HG02798 (cell line): ENCODE data around the gene ZNF436.
A peak's percentile ranks its signal among the peaks of the same experiment; 100 is the strongest.

ENCODE experiments used
- ATAC-seq: cut with Tn5 transposase; IDR thresholded peaks from one replicate; pipeline ENCODE4 v1.9.1; 2021; ENCODE audit warnings: mild to moderate bottlenecking; ENCODE audit not compliant: unreplicated experiment, poor library complexity

ZNF436 gene

DNA sequence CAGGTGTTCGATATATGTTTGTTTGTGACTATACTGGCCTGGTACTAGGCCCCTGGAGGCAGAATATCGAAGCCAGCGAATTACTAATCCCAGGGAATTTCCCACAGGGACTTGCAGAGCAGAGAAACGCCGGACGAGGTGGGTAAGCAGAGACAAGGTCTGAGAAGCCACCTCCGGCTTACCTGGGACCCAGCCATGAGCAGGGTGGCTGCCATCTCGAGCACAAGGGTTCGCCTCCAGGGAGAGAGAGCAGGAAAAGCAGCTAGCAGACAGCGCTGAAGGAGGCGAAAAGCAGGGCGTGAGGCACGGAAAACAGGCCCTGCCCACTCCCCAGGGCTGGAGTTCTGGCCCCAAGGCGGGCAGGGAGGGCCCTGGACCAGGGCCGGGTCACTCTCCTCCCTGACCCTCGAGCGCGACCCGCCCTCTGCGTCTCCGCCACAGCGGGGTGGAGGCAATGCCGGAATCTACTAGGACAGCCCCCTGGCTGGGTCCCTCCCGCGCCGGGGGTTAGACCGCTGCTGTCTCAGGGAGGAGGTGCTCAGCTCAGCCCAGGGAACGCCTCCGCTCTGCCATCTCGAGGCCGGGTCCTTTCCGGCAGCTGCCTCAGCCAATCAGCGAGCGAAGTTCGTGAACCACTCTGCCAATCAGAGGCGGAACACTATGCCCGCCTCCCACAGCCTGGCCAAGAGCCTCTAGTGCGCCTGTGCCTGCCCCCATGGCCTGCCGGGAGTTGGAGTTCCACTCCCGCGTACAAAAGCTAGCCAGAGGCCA, 1.7 kb downstream of the ZNF436 start:
- ATAC-seq: peak; percentile 92

DNA sequence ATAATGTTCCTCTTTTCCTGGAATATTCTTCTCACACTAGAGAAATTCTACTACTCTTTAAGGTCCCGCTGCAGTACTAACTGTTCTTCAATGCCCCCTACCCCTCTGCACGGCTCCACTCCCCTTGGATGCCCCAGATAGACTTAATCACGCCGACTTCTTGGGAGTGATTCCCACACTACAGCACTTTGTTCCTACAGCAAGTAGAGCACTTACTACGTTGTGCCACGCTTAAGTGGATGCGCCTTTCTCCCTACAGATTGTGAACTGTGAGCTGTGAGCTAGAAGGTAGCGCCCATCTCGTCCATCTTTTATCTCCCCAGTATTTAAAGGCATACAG, 2.2 kb downstream of the ZNF436 start:
- no peak for ATAC-seq

DNA sequence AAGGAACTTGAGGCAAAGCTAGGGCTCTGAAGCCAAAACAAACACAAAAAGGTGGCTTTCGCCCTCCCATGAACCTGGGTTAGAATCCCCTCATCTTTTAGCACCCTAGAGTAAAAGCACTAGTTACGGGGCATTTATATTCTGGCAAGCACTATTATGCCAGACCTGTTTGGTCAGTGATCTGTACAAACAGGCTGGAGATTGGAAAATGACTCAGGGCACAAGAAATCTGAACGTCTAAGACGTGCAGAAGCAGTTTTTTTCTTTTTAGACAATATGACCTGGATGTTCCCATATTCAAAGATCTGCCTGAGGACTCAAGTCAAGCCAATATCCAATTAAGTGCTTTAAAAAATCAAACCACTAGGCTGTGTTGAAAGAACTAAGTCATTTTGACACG, 3.0 kb downstream of the ZNF436 start:
- ATAC-seq: no peak

DNA sequence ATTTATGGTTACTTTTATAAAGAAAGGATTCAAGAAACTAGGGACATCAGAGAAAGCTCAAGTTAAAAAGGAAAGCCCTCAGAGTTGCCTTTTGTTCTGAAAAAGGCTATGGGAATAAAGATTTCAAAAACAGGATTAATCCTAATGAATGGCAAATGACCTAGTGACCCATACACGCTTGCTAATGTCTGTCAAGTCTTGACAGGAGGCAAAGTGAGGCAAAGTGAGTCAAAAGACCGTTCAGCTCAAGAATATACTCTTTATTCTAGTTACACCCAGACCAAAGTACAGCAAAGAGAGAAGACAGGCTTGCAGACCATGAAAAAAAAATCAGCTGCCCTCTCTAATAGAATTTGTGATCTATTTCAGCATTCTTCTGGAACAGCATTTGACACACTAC, 3.5 kb downstream of the ZNF436 start:
- ATAC-seq: no peak

DNA sequence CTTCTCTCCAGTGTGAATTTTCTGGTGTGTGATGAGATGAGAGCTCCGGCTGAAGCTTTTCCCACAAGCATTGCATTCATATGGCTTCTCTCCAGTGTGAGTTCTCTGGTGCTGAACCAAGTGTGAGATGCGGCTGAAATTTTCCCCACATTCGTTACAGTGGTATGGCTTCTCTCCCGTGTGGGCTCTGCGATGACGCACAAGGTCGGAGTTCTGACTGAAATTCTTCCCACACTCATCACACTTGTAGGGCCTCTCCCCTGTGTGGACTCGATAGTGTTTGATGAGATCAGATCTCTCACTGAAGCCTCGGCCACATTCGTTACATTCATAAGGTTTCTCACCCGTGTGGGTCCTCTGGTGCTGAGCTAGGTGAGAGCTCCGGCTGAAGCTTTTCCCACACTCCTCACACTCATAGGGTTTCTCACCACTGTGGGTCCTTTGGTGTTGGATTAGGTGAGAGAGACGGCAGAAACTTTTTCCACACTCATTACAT, 7.4 kb downstream of the ZNF436 start:
- ATAC-seq: no peak

DNA sequence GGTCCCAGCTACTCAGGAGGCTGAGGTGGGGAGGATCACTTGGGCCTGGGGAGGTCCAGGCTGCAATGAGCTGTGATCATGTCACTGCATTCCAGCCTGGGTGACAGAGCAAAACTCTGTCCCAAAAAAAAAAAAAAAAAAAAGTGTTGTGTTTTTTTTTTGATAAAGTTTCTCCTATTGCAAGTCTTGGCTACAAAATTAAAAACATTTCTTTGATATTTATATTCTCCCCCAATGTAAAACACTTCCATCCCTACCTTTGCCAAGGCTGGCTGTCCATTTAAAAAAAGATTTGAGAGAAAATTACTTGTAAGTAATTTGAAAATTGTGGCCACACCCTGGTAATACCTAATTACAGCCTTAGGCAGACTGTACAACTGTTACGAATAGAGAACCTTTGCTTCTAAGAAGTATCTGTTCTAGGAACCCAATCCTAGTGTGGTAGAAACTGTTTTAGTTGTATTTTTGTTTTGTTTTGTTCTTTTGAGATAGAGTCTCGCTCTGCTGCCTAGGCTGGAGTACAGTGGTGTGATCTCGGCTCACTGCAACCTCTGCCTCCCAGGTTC, 11.2 kb downstream of the ZNF436 start:
- ATAC-seq: no peak

DNA sequence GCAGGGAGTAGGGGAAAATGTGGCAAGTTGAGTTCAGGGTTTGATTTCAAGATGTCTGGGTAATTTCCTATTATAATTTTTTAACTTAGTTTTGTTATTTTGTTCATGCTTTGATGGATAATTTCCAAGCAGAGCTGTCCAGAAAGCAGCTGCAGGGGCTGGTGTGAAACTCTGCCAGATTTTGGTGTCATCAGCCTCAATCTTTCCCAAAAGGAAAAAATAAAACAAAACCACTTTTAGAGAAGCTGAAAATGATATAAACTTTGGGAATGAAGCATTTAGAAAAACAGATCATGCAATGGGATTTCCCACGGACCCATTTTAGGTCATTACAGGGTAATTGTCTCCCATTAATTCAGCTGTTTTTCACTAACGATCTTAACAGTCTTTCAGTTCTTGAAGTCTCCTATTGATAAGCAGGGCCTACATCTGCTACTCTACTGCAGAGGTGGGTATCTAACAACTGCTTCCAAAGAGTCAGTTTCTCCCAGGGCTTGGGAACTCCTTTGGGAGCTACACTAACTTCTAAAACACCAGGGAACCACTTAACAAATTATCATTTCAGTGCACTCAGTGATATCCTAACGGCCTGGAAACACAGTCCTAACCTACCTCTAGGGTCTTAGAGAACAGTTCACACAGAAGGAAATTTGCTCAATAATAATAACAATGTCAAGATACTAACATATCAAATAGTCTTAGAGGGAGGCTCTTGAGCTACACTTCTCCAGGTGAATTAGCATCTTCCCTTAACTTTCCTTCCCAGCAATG, 12.3 kb downstream of the ZNF436 start:
- no peak for ATAC-seq

DNA sequence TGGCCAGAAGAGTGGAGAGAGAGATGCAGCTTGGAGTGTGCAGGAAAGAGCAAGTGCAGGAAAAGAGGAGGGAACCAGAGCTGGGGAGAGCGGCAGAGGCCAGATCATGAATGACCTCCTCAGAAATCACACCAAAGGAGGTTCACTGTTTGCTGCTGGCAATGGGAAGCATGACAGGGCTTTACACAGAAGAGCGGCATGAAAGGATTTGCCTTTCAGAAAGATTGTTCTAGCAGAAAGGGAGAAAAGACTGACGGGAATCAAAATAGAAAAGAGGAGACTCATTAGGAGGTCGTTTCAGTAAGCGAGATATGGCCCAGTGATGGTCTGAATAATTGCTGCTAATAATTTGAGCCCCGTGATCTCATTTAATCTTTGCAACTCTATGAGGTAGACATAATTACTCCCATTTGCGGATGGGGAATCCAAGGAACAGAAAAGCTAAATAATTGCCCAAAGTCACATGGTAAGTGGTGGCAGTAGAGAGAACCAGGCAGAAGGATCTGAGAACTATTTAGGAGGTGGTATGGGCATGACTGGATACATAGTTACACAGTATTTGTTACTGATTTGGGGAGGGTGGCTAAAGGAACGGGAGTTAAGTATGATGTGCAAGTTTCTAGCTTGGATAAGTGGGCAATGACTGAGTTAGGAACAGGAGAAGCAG, 13.0 kb downstream of the ZNF436 start:
- ATAC-seq: no peak

DNA sequence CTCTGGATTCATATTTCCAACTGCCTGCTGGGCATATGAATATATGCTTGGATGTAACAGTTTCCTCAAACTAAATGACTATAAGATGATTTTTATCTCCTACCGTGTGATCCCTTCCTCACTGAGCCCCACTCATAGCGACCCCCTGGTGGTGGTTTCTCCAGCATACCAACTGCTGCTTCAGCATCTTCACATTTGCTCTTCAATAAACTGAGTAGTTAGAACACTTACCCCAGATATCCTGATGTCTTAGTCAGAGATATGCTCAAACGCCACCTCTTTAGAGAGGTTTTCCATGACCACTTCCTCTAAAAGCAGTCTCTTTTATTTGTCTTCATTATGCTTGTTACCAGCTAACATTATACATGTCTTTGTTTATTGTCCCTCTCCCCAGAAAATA, 15.4 kb downstream of the ZNF436 start:
- no peak for ATAC-seq

DNA sequence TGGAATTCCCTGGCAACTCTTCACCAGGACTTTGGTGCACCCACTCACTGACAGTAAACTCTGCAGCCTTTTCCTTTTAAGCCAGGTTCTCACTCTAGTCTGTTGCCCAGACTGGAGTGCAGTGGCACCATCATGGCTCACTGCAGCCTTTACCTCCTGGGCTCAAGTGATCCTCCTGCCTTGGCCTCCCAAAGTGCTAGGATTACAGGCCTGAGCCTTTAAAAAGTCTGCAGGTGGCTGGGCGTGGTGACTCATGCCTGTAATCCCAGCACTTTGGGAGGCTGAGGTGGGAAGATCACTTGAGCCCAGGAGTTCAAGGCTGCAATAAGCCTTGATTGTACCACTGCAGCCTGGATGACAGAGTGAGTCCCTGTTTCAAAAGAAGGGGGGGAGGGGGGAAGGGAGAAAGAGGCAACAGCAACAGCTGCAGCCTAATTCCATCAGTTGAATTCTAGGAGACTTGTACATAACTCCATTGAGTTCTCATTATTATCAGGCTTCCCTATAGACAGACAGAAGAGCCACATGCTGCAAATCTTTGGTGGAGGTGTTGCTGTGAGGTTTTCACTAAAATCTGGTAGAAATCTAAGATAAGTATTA, 17.4 kb downstream of the ZNF436 start:
- no peak for ATAC-seq

DNA sequence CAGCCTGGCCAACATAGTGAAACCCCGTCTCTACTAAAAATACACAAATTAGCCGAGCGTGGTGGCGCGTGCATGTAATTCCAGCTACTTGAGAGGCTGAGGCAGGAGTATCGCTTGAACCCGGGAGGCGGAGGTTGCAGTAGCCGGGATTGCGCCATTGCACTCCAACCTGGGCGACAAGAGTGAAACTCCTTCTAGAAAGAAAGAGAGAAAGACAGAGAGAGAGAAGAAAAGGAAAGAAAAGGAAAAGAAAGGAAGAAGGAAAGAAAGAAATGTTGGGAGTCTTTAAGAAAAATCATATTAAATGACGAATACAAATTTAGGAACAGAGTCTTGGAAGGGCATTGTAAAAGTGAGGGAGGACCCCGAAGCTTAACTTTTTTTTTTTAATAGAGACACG, 23.7 kb downstream of the ZNF436 start:
- ATAC-seq: no peak

DNA sequence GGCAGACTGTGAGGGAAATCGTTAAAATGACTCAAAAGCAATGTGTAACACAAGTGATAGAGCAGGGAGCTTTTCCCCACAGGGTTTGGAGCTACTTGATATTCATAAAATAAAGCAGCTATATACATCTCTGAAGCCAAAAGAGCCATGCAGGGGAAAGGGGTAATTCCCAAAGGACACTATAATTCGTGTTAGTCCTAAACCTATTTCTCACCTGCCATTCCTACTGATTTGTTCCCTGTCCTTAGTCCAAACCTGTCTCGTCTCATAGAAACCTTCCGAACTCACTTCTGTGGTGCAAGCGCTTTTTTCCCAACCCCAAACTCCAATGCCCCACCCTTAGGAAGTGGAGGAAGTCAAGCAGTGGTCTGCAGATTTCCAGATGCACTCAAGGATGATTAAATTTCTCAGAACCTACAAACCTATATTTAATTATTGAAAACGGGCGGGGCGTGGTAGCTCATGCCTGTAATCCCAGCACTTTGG, 24.6 kb downstream of the ZNF436 start:
- ATAC-seq: no peak

DNA sequence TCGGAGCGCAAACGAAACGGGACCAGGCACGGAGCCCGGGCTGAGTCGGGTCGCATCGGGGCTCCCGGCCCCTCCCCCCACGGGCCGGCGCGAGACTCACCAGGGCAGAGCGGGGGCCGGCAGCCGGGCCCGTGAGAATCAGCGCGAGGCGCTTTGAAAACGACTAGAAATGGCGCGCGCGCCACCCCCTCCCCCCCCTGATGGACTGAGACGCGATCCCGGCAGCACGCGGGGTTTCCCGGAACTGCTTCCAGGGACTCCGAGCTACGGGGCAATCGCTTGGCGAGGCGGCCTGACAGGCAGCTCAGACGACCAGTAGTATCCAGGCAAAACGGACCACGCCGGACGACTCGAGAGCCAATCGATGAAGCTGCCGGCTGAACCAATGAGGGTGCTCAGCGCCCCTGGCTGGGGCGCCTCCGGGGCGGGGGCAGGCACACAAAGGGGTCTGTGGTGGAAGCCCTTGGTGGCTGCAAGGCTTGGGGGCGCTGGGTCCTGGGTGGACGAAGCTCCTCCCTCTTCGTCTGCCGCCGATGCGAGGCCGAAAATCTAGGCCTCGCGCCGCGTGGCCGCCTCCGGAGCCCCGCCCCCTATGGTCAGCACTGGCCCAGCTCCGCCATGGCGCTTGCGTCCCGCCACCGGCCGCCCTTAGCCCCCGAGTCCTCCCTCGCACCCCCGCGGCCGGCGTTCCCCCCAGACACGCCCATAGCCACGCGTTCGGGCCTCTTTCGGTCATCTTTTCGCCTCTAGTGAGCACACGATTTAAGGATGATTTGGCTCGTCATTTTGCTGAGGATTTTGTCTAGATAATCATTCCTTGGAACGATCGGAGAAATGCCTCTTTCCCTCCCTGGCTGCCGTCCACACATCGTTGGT, 25.3 kb downstream of the ZNF436 start, which contains the start of gene HNRNPR:
Gene HNRNPR, minus strand, starts transcription at position 174 of the 876 bp plus-strand sequence. CDS start 3,276 bp downstream, outside the sequence.
- peak; percentile 94 for ATAC-seq

DNA sequence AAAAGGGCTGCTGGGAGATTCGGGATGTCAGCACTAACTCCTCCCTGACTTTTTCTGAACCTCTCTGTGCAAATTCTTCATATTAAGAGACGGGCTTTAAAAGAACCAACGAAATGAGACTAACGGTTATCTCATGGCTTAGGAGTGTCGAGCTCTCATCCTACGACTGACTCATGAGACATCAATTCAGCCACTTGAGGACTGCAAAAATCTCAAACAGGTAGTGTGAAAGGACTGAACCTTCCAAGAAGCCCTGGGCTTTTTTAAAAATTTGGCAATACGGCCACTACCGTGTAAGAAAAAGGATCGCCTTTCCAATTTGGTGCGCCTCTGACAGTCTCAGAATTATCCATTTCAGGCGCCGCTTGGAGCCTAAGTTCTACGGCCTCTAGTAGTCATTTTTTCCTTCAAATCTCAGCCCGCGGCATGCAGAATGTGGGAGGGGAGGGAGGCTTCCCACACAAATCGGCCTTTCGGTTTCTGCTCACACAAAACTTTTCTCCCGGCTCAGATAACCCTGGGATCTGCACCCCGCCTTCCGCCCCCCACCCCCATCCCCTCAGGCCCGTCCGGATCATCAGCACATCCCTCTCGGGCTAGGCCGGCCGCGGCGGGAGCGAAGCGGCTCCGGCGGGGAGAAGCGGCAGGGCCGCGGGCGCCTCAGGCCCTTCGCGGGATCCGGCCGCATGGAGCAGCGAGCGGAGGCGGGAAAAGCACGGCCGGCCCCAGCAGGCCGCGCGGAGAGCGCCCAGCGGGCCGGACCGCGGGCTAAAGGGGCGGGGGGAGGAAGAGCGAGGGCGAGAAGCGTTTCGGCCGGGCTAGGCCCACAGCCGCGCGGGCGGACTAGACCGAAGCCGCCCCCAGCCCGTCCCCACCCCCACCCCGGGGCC, 26.2 kb downstream of the ZNF436 start:
- no peak for ATAC-seq

DNA sequence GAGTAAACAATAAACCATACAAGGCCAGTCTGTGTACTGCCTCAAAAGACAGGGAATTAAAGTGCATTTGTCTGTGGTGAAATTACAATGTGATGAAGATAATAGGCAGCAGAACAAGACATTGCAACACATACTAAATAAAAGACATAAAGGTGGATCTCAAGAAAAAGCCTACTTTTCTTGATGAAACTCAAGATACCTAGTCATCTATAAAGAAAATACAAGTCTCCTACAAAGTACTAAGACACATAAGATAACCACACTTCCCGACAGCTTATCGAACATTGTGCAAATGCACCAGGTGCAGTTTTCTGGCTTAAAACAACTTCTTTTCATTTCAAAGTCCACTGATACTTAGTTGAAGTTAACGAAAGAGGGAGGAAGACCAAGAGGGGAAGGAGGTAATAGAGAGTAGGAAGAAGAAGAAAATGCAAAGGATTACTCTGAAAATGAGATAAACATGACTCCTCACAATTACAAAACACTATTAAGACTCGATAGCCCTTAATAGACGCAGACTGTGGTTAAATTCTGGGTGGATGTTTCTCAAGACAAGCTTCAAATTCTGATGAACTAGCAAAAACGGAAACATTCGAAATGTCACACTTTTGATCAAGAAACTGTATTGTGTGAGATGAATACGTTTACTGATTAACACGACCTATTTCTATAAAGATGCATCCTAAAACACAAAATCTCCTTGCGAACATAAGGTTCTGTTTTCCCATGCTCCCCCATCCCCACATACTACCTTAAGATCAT, 27.5 kb downstream of the ZNF436 start:
- ATAC-seq: no peak

DNA sequence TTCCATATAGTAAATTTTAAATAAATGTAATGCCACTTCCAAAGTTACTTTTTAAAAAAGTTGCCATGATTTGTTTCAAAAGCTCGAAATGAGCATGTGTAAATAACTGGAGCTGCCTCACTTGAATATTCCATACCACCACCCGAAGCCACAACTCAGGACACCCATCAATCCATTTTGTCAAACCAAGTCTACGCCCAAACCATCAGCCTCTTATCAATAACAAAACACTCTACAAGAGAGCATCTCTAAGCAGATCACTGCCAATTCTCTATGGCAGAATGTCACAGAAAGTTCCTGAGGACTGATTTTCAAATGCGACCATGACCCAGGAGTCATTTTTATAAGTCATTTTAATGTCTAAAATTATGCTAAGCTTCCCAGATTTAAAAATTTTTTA, 30.0 kb downstream of the ZNF436 start:
- no peak for ATAC-seq

DNA sequence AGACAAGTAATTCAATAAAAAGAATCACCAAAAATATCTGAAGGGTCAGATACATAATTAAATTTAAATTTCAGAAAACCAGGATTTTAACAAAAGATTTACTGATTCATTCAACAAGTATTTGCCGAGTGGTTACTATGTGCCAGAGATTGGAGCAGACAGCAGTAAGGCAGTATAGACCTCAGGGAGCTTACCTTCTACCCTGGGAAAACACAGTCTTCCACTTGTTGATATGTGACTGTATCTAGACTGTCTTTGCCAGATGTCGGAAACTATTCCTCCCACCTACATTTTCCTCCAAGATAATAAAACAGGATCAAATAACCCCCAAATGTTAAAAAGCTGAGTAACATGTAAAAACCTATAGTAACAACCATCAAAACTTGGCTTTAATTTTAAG, 31.8 kb downstream of the ZNF436 start:
- no peak for ATAC-seq

DNA sequence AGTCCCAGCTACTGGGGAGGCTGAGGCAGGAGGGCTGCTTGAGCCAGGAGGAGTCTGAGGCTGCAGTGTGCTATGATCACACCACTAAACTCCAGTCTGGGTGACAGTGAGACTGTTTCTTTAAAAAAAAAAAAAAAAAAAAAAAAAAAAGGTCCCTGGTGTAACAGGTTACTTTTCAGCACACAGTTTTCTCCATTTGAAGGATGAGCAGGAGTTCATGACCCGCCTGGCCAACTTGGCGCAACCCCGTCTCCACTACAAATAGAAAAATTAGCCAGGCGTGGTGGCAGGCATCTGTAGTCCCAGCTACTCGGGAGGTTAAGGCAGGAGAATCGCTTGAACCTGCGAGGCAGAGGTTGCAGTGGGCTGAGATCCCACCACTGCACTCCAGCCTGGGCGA, 37.9 kb downstream of the ZNF436 start:
- no peak for ATAC-seq
